GM21423 (cell line): ENCODE data around the gene GPX3.

Experiments used
- ATAC-seq: cut with Tn5 transposase; IDR thresholded peaks from one replicate; pipeline ENCODE4 v1.9.1; 2021; ENCODE audit warnings: mild to moderate bottlenecking, moderate library complexity; ENCODE audit not compliant: unreplicated experiment

The GPX3 gene, protein sequence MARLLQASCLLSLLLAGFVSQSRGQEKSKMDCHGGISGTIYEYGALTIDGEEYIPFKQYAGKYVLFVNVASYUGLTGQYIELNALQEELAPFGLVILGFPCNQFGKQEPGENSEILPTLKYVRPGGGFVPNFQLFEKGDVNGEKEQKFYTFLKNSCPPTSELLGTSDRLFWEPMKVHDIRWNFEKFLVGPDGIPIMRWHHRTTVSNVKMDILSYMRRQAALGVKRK

DNA sequence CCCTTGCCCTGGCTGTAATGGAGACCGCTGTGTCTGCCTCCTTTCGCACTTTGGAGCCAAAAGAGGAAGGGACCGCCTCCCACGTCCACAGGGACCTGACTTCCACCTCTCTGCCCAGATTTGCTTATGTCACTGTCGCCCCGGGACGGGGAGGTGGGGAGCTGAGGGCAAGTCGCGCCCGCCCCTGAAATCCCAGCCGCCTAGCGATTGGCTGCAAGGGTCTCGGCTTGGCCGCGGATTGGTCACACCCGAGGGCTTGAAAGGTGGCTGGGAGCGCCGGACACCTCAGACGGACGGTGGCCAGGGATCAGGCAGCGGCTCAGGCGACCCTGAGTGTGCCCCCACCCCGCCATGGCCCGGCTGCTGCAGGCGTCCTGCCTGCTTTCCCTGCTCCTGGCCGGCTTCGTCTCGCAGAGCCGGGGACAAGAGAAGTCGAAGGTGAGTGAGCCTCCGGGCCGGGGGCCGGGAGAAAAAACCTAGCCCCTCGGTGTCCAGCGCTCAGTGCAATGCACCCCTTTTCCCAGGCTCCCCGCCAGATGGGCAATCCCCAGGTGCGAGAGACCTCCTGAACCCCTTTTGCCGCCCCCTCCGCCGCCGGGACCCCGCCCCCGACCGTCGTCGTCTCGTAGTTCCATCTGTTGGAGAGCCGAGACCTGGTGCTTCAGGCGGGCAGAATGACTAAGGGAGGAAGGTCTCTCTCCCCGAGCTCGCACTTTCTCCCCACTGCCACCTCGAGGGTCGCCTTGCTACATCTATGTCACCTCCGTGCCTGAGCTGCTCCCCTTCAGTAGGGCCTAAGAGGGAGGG is at the start of gene GPX3:
Gene GPX3 (plus strand): TSS at position 288 of the 807 bp plus-strand sequence. CDS start 64 bp downstream, at position 352.
- peak; percentile 65 for ATAC-seq

DNA sequence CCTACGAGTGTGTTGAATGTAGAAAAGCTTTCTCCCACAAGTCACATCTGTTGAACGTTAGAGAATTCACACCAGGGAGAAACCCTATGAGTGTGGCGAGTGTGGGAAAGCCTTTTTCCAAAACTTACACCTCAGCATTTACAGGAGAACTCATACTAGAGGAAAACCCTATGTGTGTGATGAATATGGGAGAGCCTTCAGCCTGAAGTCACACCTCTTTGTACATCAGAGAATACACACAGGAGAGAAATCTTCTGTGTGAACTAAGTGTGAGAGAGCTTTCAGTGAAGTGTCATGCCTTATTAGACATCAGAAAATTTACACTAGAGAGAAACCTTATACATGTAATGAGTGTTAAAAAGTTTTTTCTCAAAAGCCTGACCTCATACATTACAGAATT is 41.8 kb upstream of the GPX3 start:
- no peak for ATAC-seq

DNA sequence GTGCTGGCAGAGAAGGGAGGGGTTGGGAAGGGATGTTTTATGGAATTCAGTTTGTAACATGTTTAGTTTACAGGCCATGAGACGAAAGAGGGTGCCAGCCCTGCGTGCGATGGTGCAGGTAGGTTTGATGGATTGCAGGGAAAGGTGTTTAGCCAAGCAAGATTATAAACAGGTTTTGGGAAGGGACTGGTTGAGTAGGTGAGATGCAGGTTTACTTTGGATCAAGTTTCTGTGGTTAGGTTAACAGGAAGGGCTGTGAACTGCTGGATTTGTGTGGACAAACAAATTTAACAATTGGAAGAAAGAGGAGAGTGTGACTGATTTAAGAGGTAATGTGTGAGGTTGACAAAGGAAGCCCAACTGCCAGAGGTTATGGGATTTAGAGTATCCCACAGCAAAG is 32.6 kb upstream of the GPX3 start:
- no peak for ATAC-seq

DNA sequence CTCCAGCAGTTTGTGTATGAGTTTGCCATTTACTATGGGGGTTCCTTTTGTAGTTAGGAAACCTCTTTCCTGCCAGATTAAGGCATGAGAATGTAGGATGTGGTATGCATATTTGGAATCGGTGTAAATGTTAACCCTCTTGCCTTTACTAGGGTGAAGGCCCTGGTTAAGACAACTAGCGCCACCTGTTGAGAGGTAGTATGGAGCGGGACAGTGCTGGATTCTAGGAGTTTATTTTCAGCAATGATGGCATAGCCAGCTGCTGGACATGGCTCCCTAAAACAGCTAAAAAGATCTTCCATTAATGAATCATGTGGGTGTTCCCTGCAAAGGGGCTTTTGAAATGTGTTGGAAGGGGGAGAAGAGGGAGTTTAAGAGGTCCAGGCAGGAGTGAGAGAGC is 30.7 kb upstream of the GPX3 start:
- no peak for ATAC-seq

DNA sequence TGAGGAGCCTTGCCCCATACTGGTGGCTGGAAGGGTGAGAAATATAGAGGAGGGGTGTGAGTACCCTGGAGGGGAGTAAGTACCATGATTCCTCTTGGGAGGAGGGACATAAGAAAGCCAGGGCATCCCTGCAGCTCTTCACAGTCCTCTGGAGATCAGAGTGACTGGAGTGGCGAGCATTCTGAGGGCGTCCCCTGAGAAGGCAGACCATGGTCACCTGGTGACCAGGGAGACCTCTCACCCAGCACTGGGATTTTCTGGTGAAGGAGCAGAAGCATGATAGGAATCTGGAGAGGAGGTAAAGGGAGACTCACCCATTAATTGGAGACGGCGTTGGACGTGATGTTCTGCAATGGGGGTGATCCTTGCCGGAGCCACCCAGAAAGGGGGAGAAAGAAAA is 27.7 kb upstream of the GPX3 start:
- ATAC-seq = no peak

DNA sequence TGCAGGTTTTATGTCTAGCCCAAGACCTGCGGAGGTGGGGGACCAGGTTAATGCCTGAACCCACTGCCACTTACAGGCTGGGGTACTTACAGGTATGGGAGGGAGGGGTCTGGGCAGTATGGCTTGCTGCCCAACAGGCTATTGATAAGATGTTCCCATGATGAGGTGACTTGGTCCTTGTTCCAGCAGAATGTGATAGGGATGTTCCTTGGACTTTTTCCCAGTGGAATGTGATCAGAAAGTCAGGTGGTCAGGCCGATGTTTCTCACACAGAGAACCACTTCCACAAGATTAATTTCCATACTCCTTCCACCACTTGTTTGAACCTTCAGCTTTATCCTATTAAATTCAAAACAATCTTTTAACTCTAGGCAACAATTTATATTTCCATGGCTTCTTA is 27.0 kb upstream of the GPX3 start:
- no peak for ATAC-seq

DNA sequence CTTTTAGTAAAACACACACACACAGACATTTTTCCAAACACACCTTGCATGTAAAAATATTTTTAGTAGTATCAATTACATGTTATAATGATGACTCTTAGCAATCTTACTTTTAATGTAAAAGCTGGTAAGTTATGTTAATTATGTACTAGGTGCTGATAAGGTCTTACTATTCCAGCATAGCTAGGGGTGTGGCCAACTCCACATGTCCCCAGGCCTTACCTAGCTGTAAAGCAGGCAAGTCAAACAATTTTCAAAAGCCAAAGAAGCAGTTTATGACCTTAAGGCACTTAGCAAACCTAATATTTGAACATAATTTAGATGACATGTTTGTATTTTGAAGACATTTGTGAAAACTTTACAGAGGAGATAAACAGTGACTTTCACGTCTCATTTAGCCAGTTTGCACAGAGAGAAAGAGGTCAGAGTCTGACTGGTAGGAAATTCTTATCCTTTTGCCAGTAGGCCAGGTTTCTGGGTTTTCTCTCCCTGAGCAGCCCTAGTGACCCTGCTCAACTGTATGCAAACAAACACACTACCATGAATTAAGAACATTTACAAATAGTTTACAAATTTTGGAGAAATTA is 26.5 kb upstream of the GPX3 start:
- no peak for ATAC-seq

DNA sequence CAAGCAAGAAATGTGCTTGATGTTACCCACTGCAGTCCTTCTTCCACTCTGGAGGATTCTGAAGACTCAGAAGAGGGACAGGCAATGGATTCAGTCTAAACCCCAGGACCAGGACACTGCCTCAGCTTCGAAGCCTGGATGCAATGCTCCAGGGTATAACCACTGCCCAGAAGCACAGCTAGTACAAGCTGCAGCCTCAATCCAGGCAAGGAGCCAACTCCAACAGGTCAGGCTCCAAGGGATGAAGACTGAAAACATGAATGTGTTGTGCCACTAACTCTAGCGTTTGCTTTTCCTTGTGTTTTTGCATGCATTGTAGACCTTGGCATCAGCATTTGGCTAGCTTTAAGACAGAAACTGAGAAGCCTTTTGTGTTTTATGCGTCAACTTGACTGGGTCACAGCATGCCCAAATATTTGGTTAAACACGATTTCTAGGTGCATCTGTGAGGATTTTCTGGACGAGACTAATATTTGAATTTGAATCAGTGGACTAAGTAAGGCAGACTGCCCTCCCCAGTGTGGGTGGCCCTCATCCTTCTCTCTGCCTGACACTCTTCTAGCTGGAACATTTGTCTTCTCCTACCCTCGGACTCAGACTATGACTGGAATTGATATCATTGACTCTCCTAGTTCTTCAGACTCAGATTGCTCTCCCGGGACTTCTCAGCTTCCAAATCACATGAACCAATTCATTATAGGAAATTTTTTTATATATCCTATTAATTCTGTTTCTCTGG is 20.5 kb upstream of the GPX3 start:
- no peak for ATAC-seq

DNA sequence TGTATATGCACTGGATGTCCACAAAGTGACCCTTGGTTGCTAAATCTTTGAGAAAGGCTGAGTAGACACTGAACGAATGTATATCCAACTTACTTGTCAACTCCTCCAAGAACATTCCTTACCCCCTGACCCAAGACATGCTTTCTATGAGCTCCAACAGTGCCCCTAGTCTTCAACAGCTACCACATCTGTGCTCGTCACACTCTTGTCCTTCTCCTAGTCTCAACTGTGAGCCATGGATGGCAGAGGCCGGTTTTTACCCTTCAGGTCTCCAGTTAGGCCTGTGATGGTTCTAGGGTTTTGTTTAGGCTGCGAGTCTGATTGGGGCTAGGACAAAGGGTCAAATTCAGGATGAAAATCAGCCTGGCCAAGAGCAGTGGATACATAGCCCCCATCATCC is 19.0 kb upstream of the GPX3 start:
- no peak for ATAC-seq

DNA sequence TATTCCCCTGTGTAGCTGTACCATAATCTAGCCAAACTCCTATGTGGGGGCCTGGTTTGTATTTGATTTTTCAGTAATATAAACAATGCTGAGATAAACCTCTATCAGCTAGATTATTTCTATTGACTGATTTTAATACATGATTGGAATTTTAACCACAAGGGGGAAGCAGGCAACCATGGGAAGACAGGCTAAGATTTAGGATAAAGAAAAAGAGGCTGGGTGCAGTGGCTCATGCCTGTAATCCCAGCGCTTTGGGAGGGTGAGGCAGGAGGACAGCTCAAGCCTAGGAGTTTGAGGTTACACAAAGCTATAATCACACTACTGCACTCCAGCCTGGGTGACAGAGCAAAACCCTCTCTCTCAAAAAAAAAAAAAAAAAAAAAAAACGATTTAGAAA is 18.1 kb upstream of the GPX3 start:
- ATAC-seq = no peak

DNA sequence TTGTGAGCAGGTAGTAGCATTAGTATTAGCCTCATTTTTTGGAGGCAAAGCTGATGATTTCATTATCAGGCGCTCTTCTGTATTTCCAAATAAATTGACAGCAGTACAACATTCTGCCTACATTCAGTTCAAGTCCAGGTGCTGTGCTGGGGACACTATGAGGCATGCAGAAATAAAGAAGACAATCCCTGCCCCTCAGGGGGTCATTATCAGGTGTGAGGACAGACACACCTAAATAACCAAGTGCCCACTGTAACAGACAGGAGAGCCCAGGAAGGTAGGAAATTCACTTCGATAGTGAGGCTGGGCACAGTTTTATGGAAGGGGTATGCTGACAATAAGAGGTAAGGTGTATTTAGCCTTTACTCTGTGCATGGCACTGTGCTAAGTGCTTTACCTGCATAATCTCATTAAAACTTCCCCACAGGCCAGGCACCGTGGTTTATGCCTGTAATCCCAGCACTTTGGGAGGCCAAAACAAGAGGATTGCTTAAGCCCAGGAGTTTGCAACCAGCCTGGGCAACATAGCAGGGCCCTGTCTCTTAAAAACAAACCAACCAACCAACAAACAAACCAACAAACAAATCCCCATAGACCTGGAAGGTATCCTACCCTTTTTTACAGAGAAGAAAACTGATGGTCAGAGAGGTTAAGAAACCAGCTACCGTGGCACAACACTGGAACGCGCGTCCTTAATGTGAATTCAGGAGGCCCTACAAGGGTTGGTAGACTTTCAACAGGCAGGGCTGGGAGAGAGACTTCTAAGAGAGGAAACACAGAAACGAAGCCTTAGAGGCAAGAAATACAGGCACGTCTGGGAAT is 17.5 kb upstream of the GPX3 start:
- no peak for ATAC-seq

DNA sequence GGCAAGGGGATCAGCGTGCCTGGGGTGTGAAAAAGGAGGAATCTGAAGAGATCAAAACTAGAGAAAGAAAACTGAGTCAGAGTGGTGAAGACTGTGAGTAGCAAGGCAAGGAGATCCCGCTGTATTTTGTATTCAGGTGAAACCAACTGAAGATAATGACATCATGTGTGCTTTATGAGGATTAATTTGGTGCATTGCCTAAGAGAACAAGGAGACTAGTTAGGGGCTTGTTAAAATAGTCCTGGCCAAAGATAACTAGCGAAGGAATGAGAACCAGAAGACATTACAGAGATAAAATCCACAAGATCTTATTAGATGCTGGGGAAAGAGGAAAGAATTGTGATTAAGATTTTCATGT is 16.9 kb upstream of the GPX3 start:
- ATAC-seq = no peak

DNA sequence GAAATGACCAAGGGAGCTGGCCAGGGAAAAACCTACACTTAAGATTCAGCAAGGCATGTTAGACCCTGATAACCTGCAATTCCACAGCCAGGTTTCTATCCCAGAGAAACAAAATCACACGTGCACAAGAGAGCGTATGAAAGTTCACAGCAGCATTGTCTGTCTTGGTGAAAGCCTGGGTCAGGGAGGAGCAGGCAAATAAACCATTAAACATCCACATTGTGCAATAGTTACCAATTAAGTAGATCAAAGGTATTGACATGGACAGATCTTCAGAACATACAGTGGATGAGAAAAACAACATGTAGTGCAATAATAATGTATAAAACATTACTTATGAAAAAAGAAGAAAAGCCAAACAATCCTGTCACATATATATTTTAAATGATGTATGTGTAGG is 15.9 kb upstream of the GPX3 start:
- no peak for ATAC-seq

DNA sequence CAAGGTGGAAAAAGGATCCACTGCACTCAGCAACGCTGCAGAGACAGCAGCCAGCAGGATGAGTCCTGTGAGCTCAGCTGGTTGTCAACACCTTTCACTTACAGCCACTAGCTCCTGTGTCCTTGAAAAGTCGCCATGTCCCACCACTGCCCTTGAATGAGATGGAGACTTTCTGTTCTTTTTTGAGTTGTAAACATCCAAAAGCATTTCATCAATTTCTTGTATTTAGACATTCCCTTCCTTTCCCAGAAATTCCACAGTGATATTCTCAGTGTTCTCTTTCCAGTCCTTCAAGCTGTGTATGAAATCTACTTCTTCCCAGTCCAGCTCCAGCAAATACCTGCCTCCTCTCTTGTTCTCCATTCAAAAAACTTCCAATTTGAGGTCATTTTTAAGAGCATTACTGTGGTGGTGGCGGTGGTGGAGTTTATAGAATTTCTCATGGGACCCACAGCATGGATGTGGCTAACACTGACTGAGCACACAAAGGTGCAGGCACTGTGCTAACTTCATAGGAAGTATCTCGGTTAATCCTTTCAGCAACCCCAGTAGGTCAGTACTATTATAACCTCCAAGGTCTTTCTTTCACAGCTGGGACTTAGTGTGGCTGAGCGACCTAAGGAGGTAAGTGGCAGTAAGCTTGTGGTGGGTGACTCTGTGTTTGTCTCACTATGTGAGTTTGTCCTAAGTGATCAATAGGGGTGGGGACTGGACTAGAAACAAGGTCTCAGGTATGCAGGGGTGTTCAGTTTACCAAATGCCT is 15.0 kb upstream of the GPX3 start:
- no peak for ATAC-seq

DNA sequence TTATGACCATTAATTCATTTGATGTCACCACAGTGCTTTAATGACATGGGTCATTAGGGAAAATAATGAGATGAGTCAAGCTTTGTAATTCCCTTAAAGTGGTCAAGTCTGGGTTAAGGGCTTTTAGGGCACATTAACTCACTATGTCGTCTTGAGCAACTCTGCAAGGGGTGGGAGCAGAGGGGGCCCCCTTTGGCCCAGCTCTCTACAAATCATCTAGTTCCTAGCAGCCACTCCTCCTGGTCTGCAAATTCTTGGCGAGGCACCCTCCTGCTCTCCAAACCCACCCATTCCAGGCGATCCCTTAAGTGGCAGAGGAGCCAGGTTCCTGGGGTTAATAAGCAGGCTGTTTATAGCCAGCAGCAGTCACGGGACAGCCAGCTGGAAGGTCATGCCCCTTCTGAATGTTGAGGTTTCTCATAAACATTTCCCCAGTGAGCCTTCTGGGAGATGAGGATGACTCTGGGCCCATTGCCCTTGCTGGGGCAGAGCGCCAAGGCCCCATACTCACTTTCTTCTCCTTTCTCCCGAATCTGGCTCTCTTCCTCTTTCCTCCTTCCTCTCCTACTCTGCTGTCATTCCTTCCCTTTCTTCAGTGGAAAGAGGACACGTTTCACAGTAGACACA is 14.3 kb upstream of the GPX3 start:
- ATAC-seq = no peak

DNA sequence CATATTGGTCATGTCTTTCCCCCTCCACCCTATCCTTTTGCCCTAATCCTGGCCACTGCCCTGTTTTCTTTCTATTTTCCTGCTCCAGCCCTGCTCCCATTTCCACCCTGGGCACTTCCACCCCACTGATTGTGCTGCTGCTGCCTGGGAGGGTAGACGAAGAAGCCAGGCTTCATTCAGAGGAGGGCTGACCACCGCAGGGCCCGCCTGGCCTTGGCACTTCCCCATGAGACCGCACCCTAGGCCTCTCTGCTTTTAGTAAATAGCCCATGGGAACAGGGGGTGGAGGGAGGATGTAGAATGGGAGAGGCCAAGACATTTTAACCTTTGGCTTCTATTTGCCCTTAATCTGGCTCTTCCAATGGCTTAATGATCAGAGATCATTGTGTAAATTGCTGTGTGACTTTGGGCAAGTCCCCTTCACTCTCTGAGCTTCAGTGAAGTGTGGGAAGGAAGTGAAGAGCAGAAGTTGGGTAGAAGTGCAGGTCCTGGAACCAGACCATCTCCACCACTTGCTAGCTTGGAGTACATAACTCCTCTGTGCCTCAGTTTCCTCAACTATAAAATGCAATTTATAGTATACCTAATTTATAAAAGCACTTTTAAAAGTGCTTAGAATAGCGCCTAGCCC is 13.6 kb upstream of the GPX3 start:
- no peak for ATAC-seq

DNA sequence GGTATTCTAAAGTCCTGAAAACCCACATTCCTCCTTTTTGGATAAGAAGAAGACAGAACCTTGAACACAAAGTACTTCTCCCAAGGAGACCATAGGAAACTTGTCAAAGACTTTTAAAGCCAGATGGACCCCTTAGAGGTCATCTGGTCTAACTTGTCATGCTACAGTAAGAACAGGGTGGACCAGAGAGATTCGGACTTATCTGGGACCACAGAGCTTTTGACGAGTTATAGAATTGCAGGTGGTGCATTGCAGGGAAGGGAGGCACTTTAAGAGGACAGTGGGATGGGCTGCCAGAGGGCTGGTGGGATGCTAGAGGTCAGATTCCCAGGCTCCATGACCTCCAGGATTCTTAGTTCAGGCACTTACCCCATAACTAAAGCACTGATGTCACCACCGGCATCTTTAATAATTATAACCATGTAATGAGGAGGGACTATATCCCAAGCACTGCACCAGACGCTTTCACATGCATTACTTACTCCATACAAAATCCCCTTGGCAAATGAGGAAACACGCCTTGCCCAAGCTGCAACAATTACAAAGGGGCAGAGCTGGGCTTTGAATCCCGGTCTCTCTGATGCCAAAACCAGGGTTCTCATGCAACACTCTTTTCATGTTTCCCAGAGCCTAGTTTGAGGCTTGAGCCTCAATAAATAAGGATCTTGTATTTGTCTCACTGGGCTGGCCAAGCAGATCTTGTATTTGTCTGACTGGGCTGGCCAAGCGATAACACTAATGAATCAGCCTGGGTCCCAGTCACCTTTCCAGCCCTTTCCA is 12.8 kb upstream of the GPX3 start:
- ATAC-seq = no peak

DNA sequence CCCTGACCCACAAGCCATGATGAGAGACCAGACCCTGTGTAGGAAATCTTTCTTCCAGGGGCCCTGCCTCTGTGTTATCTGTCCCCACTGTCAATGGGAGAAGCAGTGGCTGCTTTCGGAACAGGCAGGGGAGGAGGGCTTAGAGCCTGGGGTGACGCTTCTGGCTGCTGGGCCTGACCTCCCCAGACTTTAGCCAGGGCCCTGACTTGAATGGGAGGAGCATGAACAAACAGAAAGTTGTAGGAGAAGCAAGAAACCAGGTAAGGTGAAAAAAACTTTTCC is 12.2 kb upstream of the GPX3 start:
- ATAC-seq = no peak

DNA sequence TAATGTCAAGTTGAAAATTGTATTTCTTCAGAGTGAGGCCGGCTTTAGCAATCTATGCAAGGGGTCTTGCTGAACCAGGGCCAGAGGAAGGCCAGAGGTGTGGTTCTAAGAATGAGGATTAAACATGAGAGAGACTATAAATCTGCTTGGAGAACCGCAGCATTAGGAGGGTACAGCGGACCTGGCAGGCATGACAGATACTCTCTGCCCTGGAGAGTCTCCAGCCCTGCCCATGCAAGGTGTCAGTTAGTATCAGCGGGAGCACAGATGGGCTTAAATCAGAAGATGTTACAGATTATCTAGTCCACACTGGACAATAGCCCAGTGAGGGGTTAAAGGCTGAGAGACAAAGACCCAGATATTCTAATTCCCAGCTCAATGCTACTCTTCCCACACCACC is 11.5 kb upstream of the GPX3 start:
- ATAC-seq = no peak
